HepG2 (cell line): ENCODE results near the gene NECTIN3. TPM values are rescaled to one million over a fixed set of nuclear protein-coding genes. Genes with fewer than 3 reads are reported as not detected.
A peak's percentile ranks its signal among the peaks of the same experiment; 100 is the strongest.

Experiments used
- ATAC-seq: fragments of 200-7000 bp; cut with Tn5 transposase; 3 replicates; pipeline ENCODE4 v1.9.1; 2020; ENCODE audit warnings: mild to moderate bottlenecking, moderate library complexity
- BruUV-seq: library from RNA; stranded (reverse); fragments of 400-500 nt; replicated peaks from 2 replicates; lab custom pipeline; 2021; lab: Mats Ljungman, UMichigan
- CTCF ChIA-PET: fragments of 300-600 bp; formaldehyde crosslinking; extraction: SDS; loops from one replicate; lab custom pipeline; 2021; ENCODE audit warnings: low total read pairs, inconsistent platforms, low intra/inter-chr PET ratio; lab: Yijun Ruan, JAX
- POLR2A ChIA-PET: fragments of 350-600 bp; sonication (Branson Sonifier 250); formaldehyde crosslinking; loops from one replicate; lab custom pipeline; 2020; ENCODE audit warnings: antibody characterized with exemption, inconsistent platforms; lab: Yijun Ruan, JAX
- DNase-seq: peaks from one replicate; pipeline ENCODE4 v3.0.0-alpha.2; 2015; ENCODE audit warnings: low spot score
- FAIRE-seq: peaks from 3 replicates; lab custom pipeline; 2011; peaks lifted over from hg19 to GRCh38; lab: Jason Lieb, UNC
- H2AFZ ChIP-seq: one replicate; pipeline ENCODE4 v1.6.1; 2011; ENCODE audit warnings: low read length, inconsistent platforms
- H3K27ac ChIP-seq: fragments of 300-600 bp; 3 replicates; pipeline ENCODE4 v1.8.0; 2011; ENCODE audit warnings: mixed run types, mild to moderate bottlenecking, mixed read lengths, low read length, inconsistent platforms; ENCODE audit not compliant: insufficient read depth; ENCODE audit errors: extremely low read length
- H3K27me3 ChIP-seq, 2 experiments: fragments of 200-600 bp in 1 of 2; 2 replicates in 1 of 2; 3 replicates in 1 of 2; pipeline versions ENCODE4 v1.6.0 to v1.8.0; 2011; ENCODE audit warnings: low read length in 2 of 2, mild to moderate bottlenecking in 2 of 2, moderate library complexity in 2 of 2, inconsistent platforms in 1 of 2; ENCODE audit not compliant: insufficient read depth in 2 of 2, control insufficient read depth in 1 of 2
- H3K36me3 ChIP-seq, 2 experiments: fragments of 200-600 bp in 1 of 2; replicated peaks in 1 of 2; 2 replicates in 1 of 2; 3 replicates in 1 of 2; pipeline versions ENCODE4 v1.5.1 to v1.8.0; 2011; ENCODE audit warnings: low read length in 2 of 2, inconsistent platforms in 1 of 2; ENCODE audit not compliant: insufficient read depth in 2 of 2, control insufficient read depth in 1 of 2
- H3K4me1 ChIP-seq: 2 replicates; pipeline ENCODE4 v1.5.1; 2012; ENCODE audit warnings: low read length, inconsistent platforms; ENCODE audit not compliant: insufficient read depth
- H3K4me2 ChIP-seq: 2 replicates; pipeline ENCODE4 v1.6.0; 2011; ENCODE audit warnings: low read depth, low read length, inconsistent platforms
- H3K4me3 ChIP-seq, 3 experiments: fragments of 200-600 bp in 1 of 3; sonication (generic), shearing (Covaris generic) in 1 of 3; replicated peaks in 1 of 3; 2 replicates each; pipeline ENCODE4 v1.5.1; 2011 to 2016; ENCODE audit warnings: low read length in 3 of 3, inconsistent platforms in 2 of 3, low read depth in 2 of 3, mild to moderate bottlenecking in 2 of 3, control low read depth in 1 of 3, mixed read lengths in 1 of 3; ENCODE audit not compliant: insufficient read depth in 1 of 3
- H3K79me2 ChIP-seq: one replicate; pipeline ENCODE4 v1.6.1; 2011; ENCODE audit warnings: low read length, inconsistent platforms; ENCODE audit not compliant: insufficient read depth
- H3K9ac ChIP-seq: 2 replicates; pipeline ENCODE4 v1.6.0; 2011; ENCODE audit warnings: mild to moderate bottlenecking, low read depth, low read length, inconsistent platforms; ENCODE audit not compliant: insufficient read depth
- H3K9me3 ChIP-seq: 2 replicates; pipeline ENCODE4 v1.5.1; 2012; ENCODE audit warnings: mild to moderate bottlenecking, low read length
- H4K20me1 ChIP-seq: 2 replicates; pipeline ENCODE4 v1.6.0; 2011; ENCODE audit warnings: inconsistent platforms, mild to moderate bottlenecking, low read length, moderate library complexity; ENCODE audit not compliant: insufficient read depth
- CEBPB ChIP-seq: IDR thresholded peaks from 2 replicates; pipeline ENCODE4 v1.6.1; 2011; ENCODE audit warnings: low read depth, low read length, improper control_type of control experiment, borderline replicate concordance
- GPN1 ChIP-seq: sonication (generic); formaldehyde crosslinking; IDR thresholded peaks from 2 replicates; pipeline ENCODE4 v1.5.1; 2020; ENCODE audit warnings: missing genetic modification reagents, borderline replicate concordance
- HOXA9 ChIP-seq: sonication (generic); formaldehyde crosslinking; IDR thresholded peaks from 2 replicates; pipeline ENCODE4 v1.8.1; 2022; ENCODE audit warnings: missing genetic modification reagents, mild to moderate bottlenecking, moderate library complexity, borderline replicate concordance
- MAFG ChIP-seq: sonication (generic); formaldehyde crosslinking; IDR thresholded peaks from 2 replicates; pipeline ENCODE4 v1.5.1; 2020; ENCODE audit warnings: mild to moderate bottlenecking, missing genetic modification reagents
- MTF1 ChIP-seq: sonication (generic); formaldehyde crosslinking; IDR thresholded peaks from 2 replicates; pipeline ENCODE4 v1.5.0; 2020; ENCODE audit warnings: missing genetic modification reagents
- RORA ChIP-seq: sonication (generic); formaldehyde crosslinking; IDR thresholded peaks from 2 replicates; pipeline ENCODE4 v1.5.0; 2020; ENCODE audit warnings: mild to moderate bottlenecking, missing genetic modification reagents, moderate library complexity
- TERF1 ChIP-seq: sonication (generic); formaldehyde crosslinking; IDR thresholded peaks from 2 replicates; pipeline ENCODE4 v1.8.0; 2022; ENCODE audit warnings: mild to moderate bottlenecking, missing genetic modification reagents, moderate library complexity
- THAP11 ChIP-seq: IDR thresholded peaks from 2 replicates; pipeline ENCODE4 v1.6.1; 2016; ENCODE audit warnings: missing biosample characterization, missing genetic modification reagents
- ZFP82 ChIP-seq: sonication (generic); formaldehyde crosslinking; IDR thresholded peaks from 2 replicates; pipeline ENCODE4 v1.5.1; 2020; ENCODE audit warnings: mild to moderate bottlenecking, missing genetic modification reagents, borderline replicate concordance
- ZGPAT ChIP-seq: IDR thresholded peaks from 2 replicates; pipeline ENCODE4 v1.6.1; 2016; ENCODE audit warnings: mild to moderate bottlenecking
- ZKSCAN5 ChIP-seq: sonication (generic); formaldehyde crosslinking; IDR thresholded peaks from 2 replicates; pipeline ENCODE4 v1.5.1; 2020; ENCODE audit warnings: mild to moderate bottlenecking, missing genetic modification reagents
- ZNF543 ChIP-seq: sonication (generic); formaldehyde crosslinking; IDR thresholded peaks from 2 replicates; pipeline ENCODE4 v1.4.0; 2020; ENCODE audit warnings: mild to moderate bottlenecking, missing genetic modification reagents
- ZNF737 ChIP-seq: sonication (generic); formaldehyde crosslinking; IDR thresholded peaks from 2 replicates; pipeline ENCODE4 v1.5.0; 2020; ENCODE audit warnings: missing genetic modification reagents, mild to moderate bottlenecking, borderline replicate concordance
- ZNF768 ChIP-seq: sonication (generic); formaldehyde crosslinking; IDR thresholded peaks from 2 replicates; pipeline ENCODE4 v1.4.0; 2020; ENCODE audit warnings: missing genetic modification reagents
- WGBS: methylation state at CpG from one replicate; pipeline ENCODE4 v1.1.6; 2017; ENCODE audit warnings: low lambda C conversion rate; 5-methylcytosine and 5-hydroxymethylcytosine counted together
- in situ Hi-C: cut with HindIII; loops from 2 replicates; pipeline ENCODE4 v1.10.0; 2017; ENCODE audit warnings: low pct_unique_long_range_greater_than_20kb; ENCODE audit not compliant: extremely low pct_ligation_motif_present
- intact Hi-C: fragments of 100-400 bp; cut with micrococcal nuclease; formaldehyde crosslinking; loops from one replicate; pipeline ENCODE4 v1.10.0; 2022; ENCODE audit not compliant: unreplicated experiment
- polyA plus RNA-seq, 8 experiments: library from polyadenylated mRNA; depleted of rRNA in 3 of 8; stranded (reverse) in 7 of 8; unstranded in 1 of 8; fragments of >200 nt; fragmentation: Illumina TruSeq in 4 of 8; extraction: Trizol in 4 of 8; gene quantifications; 2 replicates each; pipeline versions ENCODE4 v1.2.1 to v1.2.3, GENCODE V29; 2011 to 2016; ENCODE audit warnings: low read depth in 4 of 8, missing spikeins in 1 of 8, mixed read lengths in 1 of 8; ENCODE audit not compliant: insufficient read depth in 1 of 8
- total RNA-seq, 5 experiments: library from RNA; depleted of rRNA; stranded (reverse); fragments of >200 nt; fragmentation: Illumina TruSeq; extraction: Trizol; gene quantifications; 2 replicates each; pipeline ENCODE4 v1.2.3, GENCODE V29; 2016; ENCODE audit warnings: low read depth in 1 of 5

Gene NECTIN3
- total and polyA plus RNA-seq, 2 of the 13 experiments (the other 11 are each of a cell fraction or from before 2014, with no cell fraction given), result 10.4 to 45.1 TPM

GRCh38 chr3:111072031-111072921 is 660 bp downstream of the NECTIN3 start (continued):
- TF ChIP-seq CEBPB, result no peak
- TF ChIP-seq HOXA9 (CRISPR knock-in tag), result 0 out of 2 replicates have a peak, but pooled peaks have one; percentile 0
- 0 out of 2 replicates have a peak, but pooled peaks have one; percentile 1 for TF ChIP-seq THAP11 (CRISPR knock-in tag)
- TF ChIP-seq ZNF768 (CRISPR knock-in tag), result peak; percentile 38; the same call in 1 of the 2 replicates
- no peak; the same call in 1 of the 2 replicates for TF ChIP-seq ZGPAT (CRISPR knock-in tag)
- 0 out of 2 replicates have a peak, but pooled peaks have one; percentile 70 for TF ChIP-seq ZFP82 (CRISPR knock-in tag)
- TF ChIP-seq TERF1 (CRISPR knock-in tag), result no peak

- DNase-seq, result no peak
- Histone ChIP-seq H3K27me3 (no peaks in the 10 kb centered on the region; a peak in 1 of 5 replicates), H2AFZ (no peak overlapping the region), H3K27ac (peak overlapping the region; percentile 89), H3K79me2 (peaks cover 59% of the 10 kb centered on the region), H4K20me1 (peaks cover 6% of the 10 kb centered on the region; the same call in 1 of the 2 replicates), H3K4me1 (peaks cover 63% of the 10 kb centered on the region), H3K36me3 (no peaks in the 10 kb centered on the region), H3K9ac (peak overlapping the region; percentile 88), H3K9me3 (no peaks in the 10 kb centered on the region), H3K4me3 (peak overlapping the region; percentile 90 to 96 (median 96)), H3K4me2 (peak overlapping the region; percentile 84)
- BruUV-seq, result TSS peak; percentile 53
- intact Hi-C loops (loop anchor here (5.0 kb wide), 2 partner anchors 61 to 191 kb away; no protein-coding TSS in a partner anchor), in situ Hi-C loops (loop anchor here (10.0 kb wide), 1 partner anchor 128 kb away; no protein-coding TSS in a partner anchor)
- no peak for ATAC-seq
- 16% methylated on average over 5 of the region's 5 CpGs for WGBS
- ChIA-PET CTCF (no interaction called here), POLR2A (no interaction called here)
- FAIRE-seq, result peak; percentile 21
- TF ChIP-seq GPN1 (CRISPR knock-in tag) (no peak), ZNF737 (CRISPR knock-in tag) (no peak), ZKSCAN5 (CRISPR knock-in tag) (no peak), ZNF543 (CRISPR knock-in tag) (no peak), RORA (CRISPR knock-in tag) (no peak), MTF1 (CRISPR knock-in tag) (no peak), MAFG (CRISPR knock-in tag) (no peak)
These were observed 1.6 kb downstream of the NECTIN3 start for GRCh38 chr3:111073218-111073617.
